ENCODE measurements around the gene BEAN1.
"Not testable (repeated sequence)": the region's sequence is repeated elsewhere in the genome, so short reads cannot be mapped to it uniquely, and the experiment has no call there.

Gene BEAN1

GRCh38 chr16:66510711-66511601 lies 83.9 kb downstream of the BEAN1 start:
- DNase-seq, result no peak

- DNase-seq, result no peak
Measured at GRCh38 chr16:66511602-66512271, 84.6 kb downstream of the BEAN1 start.

- no peak for DNase-seq
Measured at GRCh38 chr16:66512272-66513110, 85.4 kb downstream of the BEAN1 start.

GRCh38 chr16:66513111-66513723 lies 86.1 kb downstream of the BEAN1 start:
- no peak for DNase-seq

GRCh38 chr16:66514391-66514790 lies 87.3 kb downstream of the BEAN1 start:
- not testable (repeated sequence) for DNase-seq

- not testable (repeated sequence) for DNase-seq
Measured at GRCh38 chr16:66514980-66515595, 88.0 kb downstream of the BEAN1 start.

GRCh38 chr16:66515596-66516508 lies 88.8 kb downstream of the BEAN1 start:
- DNase-seq, result no peak

- no peak for DNase-seq
Measured at GRCh38 chr16:66516509-66516807, 89.4 kb downstream of the BEAN1 start.

GRCh38 chr16:66516808-66517585 lies 89.9 kb downstream of the BEAN1 start:
- peak; percentile 87 for DNase-seq

- DNase-seq, result no peak
Measured at GRCh38 chr16:66517586-66518263, 90.6 kb downstream of the BEAN1 start.

GRCh38 chr16:66519482-66520373 lies 92.6 kb downstream of the BEAN1 start:
- no peak for DNase-seq

- DNase-seq, result peak; percentile 19
Measured at GRCh38 chr16:66520406-66521170, 93.5 kb downstream of the BEAN1 start.

GRCh38 chr16:66521252-66521713 lies 94.2 kb downstream of the BEAN1 start:
- DNase-seq, result no peak

- peak; percentile 74 for DNase-seq
Measured at GRCh38 chr16:66521951-66522771, 95.1 kb downstream of the BEAN1 start.

GRCh38 chr16:66522816-66523590 lies 95.9 kb downstream of the BEAN1 start:
- DNase-seq, result no peak

- DNase-seq, result peak; percentile 44
Measured at GRCh38 chr16:66523861-66524354, 96.8 kb downstream of the BEAN1 start.

All from GDM1 (cell line).